HG03139 (cell line): ENCODE data around the gene DNAJC18.
"Not testable (repeated sequence)": the region's sequence is repeated elsewhere in the genome, so short reads cannot be mapped to it uniquely, and the experiment has no call there.

Experiments used
- ATAC-seq: cut with Tn5 transposase; IDR thresholded peaks from one replicate; pipeline ENCODE4 v1.9.1; 2021; ENCODE audit not compliant: unreplicated experiment

The DNAJC18 gene

DNA sequence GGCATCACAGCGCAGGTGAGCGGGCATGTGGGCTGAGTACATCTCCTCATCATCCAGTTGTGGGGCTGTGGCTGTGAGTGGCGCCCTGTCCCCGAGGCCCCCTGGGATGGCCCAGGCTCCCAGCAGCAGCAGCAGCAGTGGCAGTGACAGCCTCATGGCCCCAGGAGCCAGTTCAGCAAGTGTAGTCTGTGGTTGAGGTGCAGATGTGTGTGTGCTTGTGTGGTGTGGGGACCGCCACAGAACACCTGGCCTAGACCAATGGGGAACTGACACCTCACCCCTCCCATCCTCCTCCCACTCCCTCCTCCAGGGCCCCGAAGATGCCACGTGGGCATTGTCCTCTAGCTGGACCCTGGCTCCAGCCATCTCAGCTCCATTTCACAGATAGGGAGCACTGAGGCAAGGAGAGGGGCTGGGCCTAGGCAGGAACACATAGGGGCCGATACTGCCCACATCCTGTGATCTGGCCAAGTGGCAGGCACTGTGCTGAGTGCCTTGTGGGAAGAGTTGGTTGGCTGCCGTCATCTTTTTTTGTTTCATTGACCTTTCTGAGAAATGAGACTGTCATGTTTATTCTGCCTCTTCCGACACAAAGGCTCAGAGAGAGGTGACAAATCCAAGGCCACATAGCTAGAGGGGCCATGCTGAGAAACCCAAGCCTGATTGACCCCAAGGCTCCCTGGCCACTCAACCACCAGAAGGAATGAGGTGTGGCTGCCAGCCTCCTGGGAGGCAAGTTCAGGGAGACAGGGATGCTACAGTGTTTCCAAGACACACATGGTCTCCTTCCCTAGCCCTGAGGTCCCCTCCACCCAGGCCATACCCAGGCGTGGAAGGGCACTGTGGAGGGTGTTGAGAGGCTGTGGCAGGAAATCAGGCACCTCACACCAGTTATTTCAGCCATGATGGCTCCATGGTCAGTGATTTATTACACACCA lies 49.4 kb downstream of the DNAJC18 start, which contains the start of gene MZB1:
Gene MZB1, minus strand, starts transcription at position 213 of the 938 bp plus-strand sequence. Its CDS starts 57 bp downstream, at position 156.
- peak; percentile 28 for ATAC-seq

DNA sequence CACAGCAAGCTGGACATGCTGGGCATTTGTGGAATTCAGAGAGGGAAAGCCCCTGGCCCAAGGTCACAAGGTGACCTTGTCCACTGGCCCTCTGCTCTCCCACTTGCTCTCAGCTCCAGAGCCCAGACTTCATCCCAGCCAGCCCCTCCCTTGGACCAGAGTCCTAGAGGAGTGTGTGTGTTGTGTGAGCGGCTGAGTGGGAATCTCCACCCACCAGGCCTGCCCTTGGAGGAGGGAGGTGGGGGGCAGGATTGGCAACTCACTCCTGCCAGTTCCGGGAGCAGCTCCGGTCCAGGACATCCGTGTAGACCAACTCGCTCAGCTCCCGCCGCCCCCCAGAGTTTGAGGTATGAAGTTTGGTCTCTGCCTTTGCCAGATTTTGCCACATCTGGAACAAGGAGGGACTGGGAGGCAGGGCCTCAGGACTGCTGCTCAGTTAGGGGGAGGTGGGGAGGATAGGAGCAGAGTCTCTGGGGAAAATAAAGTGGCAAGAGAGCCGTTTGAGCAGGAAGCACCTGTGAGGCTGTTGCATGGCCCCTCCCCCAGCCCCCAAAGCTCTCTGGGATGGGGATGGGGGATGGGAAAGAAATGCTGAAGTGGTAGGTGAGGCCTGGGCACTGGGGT lies 51.0 kb downstream of the DNAJC18 start:
- ATAC-seq = no peak

DNA sequence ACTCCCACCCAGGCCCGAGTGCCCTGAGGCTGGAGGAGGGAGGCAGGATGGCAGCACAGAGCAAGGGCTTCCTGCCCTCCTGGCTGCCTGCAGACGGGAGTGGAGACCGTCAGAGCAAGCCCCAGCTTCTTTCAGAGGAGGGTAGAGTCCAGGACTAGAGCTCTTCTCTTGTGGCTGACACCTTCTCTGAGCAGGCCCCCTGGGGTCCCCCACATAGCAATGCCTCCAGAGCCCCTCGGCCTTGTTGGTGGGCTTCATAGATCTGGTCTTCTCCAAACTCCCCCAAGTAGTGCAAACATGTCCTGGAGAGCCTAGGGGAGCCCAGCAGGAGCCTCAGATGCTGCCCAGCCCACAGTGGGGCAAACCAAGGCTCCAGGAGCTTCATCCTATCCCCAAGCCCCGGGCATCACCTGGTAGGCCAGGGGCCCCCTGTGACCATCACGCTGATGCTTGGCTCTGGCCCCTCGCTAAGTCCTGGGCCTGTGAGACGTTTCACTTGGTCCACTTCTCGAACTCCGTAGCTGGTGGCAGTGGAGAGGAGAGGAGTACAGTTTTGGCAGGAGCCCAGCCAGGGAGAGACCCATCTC lies 51.6 kb downstream of the DNAJC18 start:
- ATAC-seq = no peak

DNA sequence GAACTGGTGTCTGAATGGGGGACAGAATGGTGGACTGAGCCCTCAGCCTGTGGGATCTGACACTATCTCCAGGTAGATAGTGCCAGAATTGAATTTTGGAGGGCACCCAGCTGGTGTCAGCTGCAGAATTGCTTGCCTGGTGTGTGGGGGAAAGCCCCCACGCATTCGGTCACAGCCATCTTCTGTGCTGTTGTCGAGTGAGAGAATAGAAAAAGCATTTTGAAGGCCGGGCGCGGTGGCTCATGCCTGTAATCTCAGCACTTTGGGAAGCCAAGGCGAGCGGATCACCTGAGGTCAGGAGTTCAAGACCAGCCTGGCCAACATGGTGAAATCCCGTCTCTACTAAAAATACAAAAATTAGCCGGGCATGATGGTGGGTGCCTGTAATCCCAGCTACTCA lies 52.4 kb downstream of the DNAJC18 start:
- not testable (repeated sequence) for ATAC-seq

DNA sequence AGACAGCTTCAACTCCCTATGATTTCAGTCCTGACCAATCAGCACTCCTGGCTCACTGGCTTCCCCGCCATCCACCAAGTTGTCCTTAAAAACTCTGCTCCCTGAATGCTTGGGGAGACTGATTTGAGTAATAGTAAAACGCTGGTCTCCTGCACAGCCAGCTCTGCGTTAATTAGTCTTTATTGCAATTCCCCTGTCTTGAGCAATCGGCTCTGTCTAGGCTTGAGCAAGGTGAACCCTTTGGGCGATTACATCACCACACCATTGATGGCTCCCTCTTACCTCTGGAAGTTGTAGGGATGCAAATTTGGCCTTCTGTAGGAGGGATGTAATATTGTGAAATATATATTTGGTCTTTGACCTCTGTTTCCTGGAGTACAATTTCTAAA lies 53.3 kb downstream of the DNAJC18 start:
- ATAC-seq = no peak

DNA sequence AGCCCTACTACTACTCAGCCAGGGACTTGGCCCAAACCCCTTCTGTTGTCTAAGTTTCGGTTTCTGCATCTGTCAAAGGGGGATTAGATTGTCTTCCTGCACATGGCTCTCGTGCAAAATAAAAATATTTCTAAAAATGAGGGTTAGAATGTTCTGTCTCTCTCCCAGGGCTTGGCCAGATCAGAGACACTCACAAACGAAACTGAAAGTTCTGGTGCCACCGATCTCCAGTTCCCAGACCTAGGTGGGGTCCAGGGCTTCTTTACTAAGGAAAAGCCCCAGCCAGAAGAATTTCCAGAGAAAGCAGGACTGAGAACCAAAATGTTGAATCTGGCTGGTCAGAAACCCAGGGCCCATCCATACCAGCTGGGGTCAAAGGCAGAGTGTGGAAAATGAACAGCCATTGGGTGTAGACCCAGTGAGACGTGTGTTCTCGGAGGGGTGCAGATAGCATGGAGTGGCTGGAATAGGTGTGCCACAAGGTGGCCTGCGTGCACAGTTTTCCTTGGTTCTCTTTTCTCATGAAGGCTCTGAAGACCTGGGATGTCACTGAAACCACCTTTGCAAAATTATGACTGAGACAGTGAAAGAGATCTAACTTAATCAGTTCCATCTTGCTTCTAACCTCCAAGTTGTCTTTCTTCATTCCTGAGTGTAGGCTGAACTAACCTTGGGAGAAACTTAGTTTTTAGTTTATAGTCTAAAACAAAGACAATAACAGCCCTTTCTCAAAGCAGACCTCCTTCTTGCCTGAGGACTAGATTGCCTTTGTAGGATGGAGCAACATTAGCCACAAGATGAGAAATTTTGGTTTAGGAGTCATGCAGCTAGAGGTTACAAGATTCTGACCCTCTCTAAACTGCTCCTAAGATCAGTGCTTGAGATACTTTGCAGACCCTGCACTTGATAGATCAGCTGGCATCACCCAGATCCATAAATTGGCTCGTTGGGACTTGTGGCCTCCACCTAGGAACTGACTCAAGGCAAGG lies 54.0 kb downstream of the DNAJC18 start:
- ATAC-seq = no peak

DNA sequence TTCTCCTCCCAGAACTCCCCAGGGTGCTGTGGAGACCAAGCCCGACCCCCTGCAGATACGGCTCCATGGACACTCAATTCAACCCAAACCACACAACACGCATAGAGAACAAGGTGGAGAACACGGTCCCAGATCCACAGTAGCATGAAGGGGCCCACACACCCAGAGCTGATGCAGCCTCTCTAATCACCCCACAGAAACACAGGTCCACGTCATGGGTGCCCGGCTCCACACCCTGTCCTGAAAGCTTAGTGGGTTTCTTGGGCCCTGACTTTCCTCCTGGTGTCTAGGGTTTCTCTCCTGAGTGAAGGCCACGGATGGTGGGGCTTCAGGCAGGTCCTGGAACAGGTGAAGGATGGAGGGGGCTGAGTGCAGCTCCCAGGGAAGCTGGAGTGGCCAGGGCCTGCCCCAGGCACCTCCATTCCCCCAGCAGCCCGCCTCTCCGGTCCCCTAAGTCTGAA lies 54.7 kb downstream of the DNAJC18 start:
- ATAC-seq = no peak

DNA sequence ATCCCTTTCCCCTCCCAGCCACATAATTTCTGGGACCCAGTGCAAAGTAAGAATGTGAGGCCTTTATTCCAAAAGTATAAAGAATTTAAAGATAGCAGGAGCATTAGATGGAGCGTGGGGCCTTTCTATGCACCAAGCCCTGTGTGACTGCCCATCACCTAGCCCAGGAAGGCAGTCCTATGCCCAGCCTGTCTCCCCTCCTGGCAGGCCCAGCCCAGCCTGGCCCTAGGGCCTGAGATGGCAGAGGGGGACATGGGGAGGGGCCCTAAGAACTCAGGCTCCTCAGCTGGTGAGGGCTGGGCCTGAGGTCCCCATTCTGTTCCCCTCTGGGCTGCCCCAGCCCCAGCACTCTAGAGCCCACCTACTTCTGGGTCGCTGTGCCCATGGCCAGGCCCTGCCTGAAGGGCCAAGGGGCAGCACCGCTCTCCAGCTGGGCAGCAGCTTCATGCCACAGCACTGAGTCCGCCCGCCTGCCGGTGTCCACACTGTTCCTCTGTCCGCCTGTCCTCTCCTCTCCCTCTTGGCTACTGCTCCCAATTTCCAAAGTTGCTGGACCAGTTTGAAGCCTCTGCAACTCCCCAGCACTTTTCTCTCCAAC lies 55.2 kb downstream of the DNAJC18 start:
- no peak for ATAC-seq

DNA sequence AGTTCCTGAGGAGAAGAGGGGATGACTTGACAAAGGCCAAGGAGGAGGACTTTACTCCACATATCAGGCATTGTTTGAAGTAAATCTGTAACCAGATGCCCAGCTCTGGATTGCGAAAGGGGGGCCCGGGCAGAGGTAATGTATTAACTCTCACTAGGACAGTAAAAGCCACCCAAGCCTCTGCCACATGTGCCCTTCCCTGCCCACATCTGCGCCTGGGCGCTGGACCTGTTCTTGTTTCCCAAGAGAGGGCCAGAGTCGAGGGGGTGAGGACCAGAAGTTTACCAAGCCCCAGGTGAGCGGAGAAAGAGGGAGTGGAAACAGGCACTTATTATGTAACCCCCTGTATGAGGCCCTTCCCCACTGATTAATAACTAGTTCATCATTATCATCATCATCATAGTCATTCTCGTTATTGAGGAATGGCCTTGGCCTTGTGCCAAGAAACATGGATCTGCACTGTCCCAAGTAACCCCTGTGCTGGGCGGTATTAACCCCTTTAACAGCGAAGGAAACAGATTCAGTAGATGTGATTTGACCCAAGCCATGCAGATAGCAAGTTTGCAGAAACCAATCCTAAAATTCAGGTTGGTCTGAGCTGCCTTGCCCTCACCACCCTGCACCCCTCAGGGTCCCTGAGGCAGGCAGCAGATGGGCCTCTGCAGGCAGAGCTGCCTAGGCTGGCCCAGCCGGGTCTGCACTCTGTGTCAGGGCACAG lies 55.9 kb downstream of the DNAJC18 start, which contains the start of gene SLC23A1:
Gene SLC23A1, minus strand, starts transcription at position 23 of the 718 bp plus-strand sequence. CDS start 44 bp downstream, outside the sequence.
- no peak for ATAC-seq

DNA sequence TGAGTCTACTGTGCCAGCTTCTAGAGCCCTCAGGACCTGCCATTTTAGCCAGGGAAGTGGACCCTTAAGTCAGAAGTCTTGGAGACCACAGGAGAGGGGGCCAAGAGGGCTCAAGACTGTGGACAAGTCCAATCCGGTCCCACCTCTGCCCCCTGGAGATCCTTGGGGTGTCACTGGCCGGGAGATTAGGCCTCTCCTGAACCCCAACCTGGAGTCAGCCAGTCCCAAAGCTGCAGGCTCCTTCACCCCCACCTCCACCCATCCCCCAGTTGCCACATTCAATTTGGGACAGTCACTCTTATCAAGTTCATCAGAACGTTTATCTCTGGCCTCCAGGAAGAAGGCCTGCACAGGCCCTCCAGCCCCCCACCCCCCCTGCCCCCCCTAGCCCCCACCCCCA lies 56.5 kb downstream of the DNAJC18 start:
- no peak for ATAC-seq

DNA sequence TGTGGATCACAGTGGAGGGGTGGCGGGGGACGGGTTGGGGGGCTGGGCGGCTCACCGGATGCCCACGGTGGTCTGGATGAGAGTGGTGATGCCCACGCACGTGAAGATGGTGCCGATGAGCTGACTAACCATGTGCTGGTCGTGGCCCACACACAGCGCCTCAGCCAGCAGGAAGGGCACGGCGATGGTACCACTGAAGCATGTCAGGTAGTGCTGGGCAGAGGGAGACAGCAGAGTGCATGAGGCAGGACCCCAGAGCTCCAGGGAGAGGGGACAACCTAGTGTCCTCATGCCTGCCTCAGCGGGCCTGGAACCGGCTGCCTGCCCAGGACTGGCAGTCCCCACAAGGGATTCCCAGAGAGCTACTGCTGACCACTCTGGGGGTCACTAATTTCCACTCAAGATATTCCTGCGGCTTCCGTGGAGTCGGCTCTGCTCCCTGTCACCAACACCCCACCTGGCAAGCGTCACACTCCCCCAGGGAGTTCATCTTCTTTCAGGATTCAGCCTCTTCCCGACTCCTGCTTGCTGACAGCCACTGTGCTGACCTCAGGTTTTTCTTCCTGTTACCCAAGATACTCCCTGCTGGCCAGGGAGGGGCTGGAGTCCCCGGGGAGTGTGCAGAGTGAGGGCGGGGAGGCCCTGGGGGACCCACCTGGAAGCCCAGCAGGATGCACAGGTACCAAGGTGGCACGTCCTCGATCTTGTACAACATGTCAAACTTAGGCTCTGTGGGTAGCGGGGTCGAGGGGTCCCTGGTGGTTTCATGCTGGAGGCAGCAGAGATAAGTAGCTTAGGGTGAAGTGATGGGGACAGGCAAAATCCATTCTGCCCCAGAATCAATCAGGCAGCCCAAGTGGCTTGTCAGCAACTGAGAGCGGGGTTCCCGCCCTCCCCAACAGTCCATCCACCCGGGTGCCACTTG lies 57.2 kb downstream of the DNAJC18 start:
- ATAC-seq = no peak

DNA sequence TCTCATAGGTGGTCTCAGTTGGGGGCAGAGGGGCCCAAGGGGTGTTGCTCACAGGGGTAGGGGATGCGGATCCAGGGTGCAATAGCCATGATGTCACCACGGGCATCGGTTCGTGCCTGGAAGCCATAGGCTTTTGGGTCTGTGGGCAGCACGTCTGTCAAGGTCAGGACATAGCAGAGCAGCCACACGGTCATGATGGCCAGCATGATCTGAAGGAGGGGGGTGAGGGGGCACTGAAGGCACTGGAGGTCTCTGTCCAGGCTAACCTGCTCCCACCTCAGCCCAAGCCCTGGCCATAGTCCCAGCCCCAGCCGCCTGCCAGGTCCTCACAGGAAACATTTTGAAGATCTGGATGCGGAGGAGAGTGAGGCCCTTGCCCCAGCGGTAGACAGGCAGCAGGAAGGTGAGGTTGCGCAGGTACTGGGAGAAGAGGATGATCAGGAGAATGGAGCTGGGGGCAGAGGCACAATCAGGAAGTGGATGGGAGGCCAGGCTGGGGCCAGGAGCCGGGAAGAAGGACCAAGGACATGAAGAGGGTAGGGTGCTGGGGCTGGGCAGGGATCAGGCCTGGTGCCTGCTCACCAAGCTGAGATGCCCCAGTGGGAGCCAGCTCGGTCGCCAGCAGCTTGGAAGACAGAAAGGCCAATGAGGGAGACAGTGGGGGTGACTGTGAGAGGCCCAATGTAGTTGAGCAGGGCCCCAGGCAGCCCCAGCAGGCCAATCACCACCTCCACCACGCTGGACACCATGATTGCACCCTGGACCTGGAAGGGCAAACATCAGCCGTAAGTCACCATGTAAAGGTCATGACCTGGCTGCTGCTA lies 59.5 kb downstream of the DNAJC18 start:
- no peak for ATAC-seq

DNA sequence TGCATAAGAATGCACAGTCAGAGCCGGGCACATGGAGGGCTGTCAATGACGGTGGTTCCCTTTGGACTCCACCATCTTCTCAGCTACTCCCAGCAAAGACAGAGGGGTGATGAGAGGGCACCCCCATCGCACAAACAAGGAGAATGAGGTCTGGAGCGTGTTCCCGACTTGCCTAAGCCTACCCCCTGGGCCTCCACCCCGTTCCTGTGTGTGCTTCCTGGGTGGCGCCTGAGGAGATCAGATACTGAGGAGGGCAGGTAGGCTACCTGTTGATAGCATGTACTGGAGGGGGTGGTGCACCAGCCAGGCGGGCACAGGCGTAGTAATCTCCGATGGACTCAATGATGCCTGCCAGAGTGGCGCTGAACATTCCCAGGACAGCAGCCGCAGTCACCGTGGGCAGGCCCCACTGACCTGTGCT lies 60.4 kb downstream of the DNAJC18 start:
- ATAC-seq = no peak

DNA sequence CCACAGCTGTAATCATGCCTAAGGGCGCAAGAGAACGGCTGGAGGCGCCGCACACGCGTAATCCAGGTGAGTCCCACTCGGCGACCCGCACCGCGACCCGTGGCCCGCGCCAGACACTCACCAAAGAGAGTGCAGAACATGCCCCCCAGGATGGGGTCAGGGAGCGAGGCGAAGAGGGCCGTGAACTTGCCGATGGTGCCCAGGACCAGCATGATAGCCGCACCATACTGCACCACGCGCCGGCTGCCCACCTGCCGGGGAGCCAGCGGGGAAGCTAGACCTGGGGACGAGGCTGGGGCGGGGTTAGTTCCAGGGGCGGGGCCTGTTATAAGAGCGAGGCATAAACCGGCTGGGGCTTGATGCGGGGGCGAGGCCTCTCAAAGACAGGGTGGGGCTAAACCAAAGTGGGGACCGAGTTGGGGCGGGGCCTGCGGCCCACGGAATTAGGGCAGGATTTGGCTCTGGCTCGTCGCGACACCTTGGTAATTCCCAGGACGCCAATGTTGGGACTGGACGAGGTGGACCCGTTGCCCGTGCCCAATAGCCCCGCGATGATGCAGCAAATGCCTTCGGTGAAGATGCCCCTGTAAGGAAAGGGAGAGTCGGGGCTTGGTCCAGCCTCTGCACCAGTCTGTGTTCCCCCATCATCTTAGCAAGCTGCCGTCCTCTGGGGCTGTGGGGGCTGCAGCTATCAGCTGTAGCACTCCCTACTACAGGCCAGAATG lies 61.1 kb downstream of the DNAJC18 start:
- ATAC-seq = no peak

DNA sequence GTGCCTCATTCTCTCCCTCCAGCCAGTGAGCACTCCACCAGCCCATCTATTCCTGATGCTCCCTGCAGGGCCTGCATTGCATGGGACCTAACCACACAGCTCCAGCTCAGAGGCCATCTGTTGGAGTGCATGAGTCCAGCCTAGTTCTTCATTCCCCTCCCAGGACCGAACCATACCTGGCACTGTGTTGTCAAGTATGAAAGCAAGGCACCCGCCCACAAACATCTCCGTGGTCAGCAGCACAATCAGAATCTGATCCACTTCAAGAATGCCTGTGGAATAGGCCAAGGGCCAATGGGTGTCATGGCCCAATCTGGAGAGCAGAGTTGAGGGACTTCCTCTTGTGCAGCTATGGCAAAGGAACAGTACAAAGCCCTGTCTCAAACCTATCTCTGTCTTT lies 62.1 kb downstream of the DNAJC18 start:
- no peak for ATAC-seq

DNA sequence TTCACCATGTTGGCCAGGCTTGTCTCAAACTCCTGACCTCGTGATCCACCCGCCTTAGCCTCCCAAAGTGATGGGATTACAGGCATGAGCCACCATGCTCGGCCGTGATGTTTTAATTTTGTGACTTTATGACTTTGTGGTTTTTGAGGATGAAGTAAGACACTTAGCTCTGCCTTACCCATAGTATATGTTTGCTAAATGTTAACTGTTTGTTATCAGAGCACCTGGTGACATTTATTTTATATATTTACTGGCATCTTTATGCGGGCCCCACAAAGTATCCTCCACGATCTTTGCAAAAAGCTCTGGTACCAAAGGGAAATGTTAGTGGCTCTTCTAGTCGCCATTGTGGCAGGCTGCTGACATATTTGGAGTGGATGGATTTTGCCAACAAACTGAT lies 63.0 kb downstream of the DNAJC18 start:
- ATAC-seq = no peak

DNA sequence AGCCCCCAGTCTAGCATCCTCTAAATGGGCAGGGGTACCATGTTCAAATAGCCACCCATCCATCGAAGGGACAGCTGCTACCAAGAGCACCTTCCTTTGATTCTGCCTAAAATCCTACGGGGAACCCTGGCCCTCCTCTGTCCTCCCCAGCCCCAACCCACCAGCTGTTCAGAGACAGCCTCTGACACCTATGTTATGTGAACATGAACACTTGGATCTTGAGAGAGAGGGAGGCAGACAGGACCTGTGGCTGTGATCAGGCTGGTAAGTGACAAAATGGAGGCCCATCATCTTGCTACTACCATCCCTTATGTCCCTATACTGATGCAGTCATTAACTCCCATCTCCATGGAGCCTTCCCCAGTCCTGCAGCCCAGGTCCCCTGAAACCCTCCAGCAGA lies 64.4 kb downstream of the DNAJC18 start:
- ATAC-seq = no peak
